ENCODE data around the gene ENOSF1. TPM values are rescaled to one million over a fixed set of nuclear protein-coding genes. Genes with fewer than 3 reads are reported as not detected.

ENOSF1 gene
- total RNA-seq, 1 donor, result 49.5 TPM

DNA sequence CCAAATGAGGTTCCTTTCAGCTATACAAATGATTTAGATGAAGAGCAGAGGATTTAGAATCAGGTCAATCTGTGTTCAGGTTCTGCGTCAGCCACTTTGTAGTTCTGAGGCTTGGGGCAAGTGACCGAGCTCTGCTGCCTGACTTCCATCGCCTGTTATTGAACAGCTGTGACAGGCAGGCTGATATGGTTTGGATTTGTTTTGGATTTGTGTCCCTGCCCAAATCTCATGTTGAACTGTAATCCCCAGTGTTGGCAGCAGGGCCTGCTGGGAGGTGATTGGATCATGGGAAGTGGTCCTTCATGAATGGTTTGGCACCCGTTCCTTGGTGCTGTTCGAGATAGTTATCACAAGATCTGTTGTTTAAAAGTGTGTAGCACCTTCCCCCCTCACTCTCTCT lies 36.4 kb downstream of the ENOSF1 start:
- TF ChIP-seq, protein P1, sequence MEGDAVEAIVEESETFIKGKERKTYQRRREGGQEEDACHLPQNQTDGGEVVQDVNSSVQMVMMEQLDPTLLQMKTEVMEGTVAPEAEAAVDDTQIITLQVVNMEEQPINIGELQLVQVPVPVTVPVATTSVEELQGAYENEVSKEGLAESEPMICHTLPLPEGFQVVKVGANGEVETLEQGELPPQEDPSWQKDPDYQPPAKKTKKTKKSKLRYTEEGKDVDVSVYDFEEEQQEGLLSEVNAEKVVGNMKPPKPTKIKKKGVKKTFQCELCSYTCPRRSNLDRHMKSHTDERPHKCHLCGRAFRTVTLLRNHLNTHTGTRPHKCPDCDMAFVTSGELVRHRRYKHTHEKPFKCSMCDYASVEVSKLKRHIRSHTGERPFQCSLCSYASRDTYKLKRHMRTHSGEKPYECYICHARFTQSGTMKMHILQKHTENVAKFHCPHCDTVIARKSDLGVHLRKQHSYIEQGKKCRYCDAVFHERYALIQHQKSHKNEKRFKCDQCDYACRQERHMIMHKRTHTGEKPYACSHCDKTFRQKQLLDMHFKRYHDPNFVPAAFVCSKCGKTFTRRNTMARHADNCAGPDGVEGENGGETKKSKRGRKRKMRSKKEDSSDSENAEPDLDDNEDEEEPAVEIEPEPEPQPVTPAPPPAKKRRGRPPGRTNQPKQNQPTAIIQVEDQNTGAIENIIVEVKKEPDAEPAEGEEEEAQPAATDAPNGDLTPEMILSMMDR (IDR thresholded peaks at IDR 0.05; ENCODE audit: insufficient read depth, low read length), result no peak
- no peak for DNase-seq (ENCODE audit: low read depth)
- H3K4me3 ChIP-seq (ENCODE audit: low read depth, low read length), result no peak overlapping the region

GRCh38 chr18:675307-675706 lies 37.1 kb downstream of the ENOSF1 start:
- no peak for DNase-seq (ENCODE audit: low read depth)
- H3K4me3 ChIP-seq (ENCODE audit: low read depth, low read length), result no peak overlapping the region
- TF ChIP-seq, protein P1 (IDR thresholded peaks at IDR 0.05; ENCODE audit: insufficient read depth, low read length), result no peak

DNA sequence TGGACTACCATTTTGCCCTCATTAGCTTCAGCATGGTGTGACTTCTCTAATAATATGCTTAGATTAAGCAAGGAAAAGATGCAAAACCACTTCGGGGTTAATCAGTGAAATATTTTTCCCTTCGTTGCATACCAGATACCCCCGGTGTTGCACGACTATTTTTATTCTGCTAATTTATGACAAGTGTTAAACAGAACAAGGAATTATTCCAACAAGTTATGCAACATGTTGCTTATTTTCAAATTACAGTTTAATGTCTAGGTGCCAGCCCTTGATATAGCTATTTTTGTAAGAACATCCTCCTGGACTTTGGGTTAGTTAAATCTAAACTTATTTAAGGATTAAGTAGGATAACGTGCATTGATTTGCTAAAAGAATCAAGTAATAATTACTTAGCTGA lies 38.7 kb downstream of the ENOSF1 start:
- TF ChIP-seq, protein P1 (IDR thresholded peaks at IDR 0.05; ENCODE audit: insufficient read depth, low read length), result no peak
- no peak for DNase-seq (ENCODE audit: low read depth)
- no peak overlapping the region for H3K4me3 ChIP-seq (ENCODE audit: low read depth, low read length)

- TF ChIP-seq, protein P1 (IDR thresholded peaks at IDR 0.05; ENCODE audit: insufficient read depth, low read length), result no peak
- DNase-seq (ENCODE audit: low read depth), result no peak
- H3K4me3 ChIP-seq (ENCODE audit: low read depth, low read length), result no peak overlapping the region
These were observed 39.1 kb downstream of the ENOSF1 start for GRCh38 chr18:673317-673716.

DNA sequence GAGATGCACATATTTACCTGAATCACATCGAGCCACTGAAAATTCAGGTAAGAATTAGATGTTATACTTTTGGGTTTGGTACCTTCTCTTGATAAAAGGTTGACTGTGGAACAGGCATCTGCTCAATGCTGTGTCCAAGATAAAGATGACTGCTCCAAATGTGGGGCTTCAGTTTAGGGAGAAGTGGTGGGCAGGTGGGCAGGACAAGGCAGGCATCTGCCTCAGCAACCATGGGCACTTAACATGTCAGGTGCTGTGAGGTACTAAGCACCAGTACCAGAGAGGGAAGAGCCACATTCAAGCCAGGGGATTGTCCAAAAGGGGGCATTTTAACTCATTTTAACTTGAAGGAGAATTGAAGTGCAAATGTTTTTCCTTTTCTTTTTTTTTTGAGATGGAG lies 41.0 kb downstream of the ENOSF1 start:
- TF ChIP-seq, protein P1 (IDR thresholded peaks at IDR 0.05; ENCODE audit: insufficient read depth, low read length), result no peak
- H3K4me3 ChIP-seq (ENCODE audit: low read depth, low read length), result no peak overlapping the region
- DNase-seq (ENCODE audit: low read depth), result no peak

DNA sequence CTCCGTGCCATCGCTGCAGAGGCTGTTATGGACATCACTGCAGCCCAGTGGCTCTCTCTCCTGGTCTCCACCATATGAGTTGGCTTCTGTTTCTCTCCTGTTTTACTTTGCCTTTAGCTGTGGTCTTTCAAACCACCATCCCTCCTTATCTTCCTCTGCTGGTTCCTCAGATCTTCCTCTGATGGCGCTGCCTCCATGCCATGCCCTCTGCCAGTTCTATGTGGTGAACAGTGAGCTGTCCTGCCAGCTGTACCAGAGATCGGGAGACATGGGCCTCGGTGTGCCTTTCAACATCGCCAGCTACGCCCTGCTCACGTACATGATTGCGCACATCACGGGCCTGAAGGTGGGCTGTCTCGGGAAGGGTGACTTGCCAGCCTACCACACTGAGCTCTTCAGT lies 41.9 kb downstream of the ENOSF1 start:
- H3K4me3 ChIP-seq (ENCODE audit: low read depth, low read length), result no peak overlapping the region
- no peak for DNase-seq (ENCODE audit: low read depth)
- TF ChIP-seq, protein P1 (IDR thresholded peaks at IDR 0.05; ENCODE audit: insufficient read depth, low read length), result no peak

GRCh38 chr18:669077-669476 lies 43.4 kb downstream of the ENOSF1 start:
- DNase-seq (ENCODE audit: low read depth), result no peak
- TF ChIP-seq, protein P1 (IDR thresholded peaks at IDR 0.05; ENCODE audit: insufficient read depth, low read length), result no peak
- no peak overlapping the region for H3K4me3 ChIP-seq (ENCODE audit: low read depth, low read length)
